Urinary bladder (tissue), 4 donors: ENCODE data around the gene SHMT2. TPM values are rescaled to one million over a fixed set of nuclear protein-coding genes. Genes with fewer than 3 reads are reported as not detected.
A peak's percentile ranks its signal among the peaks of the same experiment; 100 is the strongest.

Experiments used
- DNase-seq: peaks from one replicate; pipeline ENCODE4 v3.0.0-alpha.2; 2015; ENCODE audit errors: extremely low spot score
- H3K27ac ChIP-seq: one replicate; pipeline ENCODE4 v1.5.1; 2013; ENCODE audit warnings: low read depth, mild to moderate bottlenecking, moderate library complexity
- H3K36me3 ChIP-seq: one replicate; pipeline ENCODE4 v1.6.1; 2013; ENCODE audit warnings: mild to moderate bottlenecking, moderate library complexity; ENCODE audit not compliant: insufficient read depth
- H3K4me1 ChIP-seq: one replicate; pipeline ENCODE4 v1.6.1; 2013; ENCODE audit warnings: mild to moderate bottlenecking, moderate library complexity; ENCODE audit not compliant: insufficient read depth
- H3K4me3 ChIP-seq: one replicate; pipeline ENCODE4 v1.5.1; 2013; ENCODE audit warnings: low read depth, low read length
- WGBS: extraction: QIAGEN DNeasy Blood & Tissue Kit; methylation state at CpG from one replicate; pipeline ENCODE4 v1.1.7; 2013; 5-methylcytosine and 5-hydroxymethylcytosine counted together
- polyA plus RNA-seq: library from polyadenylated mRNA; stranded (reverse); fragments of 200-250 nt; gene quantifications from one replicate; pipeline ENCODE4 v1.2.3, GENCODE V29; 2013
- total RNA-seq: library from RNA; depleted of rRNA; stranded (reverse); fragments of >200 nt; gene quantifications from one replicate; pipeline ENCODE4 v1.2.3, GENCODE V29; 2014
- donor health status: healthy with polysubstance abuse.
- donor health status: healthy.

Gene SHMT2
- total and polyA plus RNA-seq, 2 donors: 62.8 to 69.8 TPM

- DNase-seq: no peak
- Histone ChIP-seq H3K36me3 (no peaks in the 10 kb centered on the region), H3K4me1 (no peaks in the 10 kb centered on the region), H3K4me3 (no peak overlapping the region), H3K27ac (no peak overlapping the region)
- 17% methylated on average over 24 of the region's 24 CpGs for WGBS
These were observed 8.2 kb upstream of the SHMT2 start for GRCh38 chr12:57221169-57221917.

GRCh38 chr12:57222286-57223190 lies 7.0 kb upstream of the SHMT2 start:
- 35% methylated on average over 13 of the region's 13 CpGs for WGBS
- no peaks in the 10 kb centered on the region for H3K4me1 ChIP-seq
- no peak overlapping the region for H3K4me3 ChIP-seq
- no peaks in the 10 kb centered on the region for H3K36me3 ChIP-seq
- H3K27ac ChIP-seq: no peak overlapping the region
- no peak for DNase-seq

GRCh38 chr12:57223191-57224165 lies 6.0 kb upstream of the SHMT2 start:
- H3K36me3 ChIP-seq: no peaks in the 10 kb centered on the region
- no peak overlapping the region for H3K4me3 ChIP-seq
- DNase-seq: no peak
- no peak overlapping the region for H3K27ac ChIP-seq
- H3K4me1 ChIP-seq: no peaks in the 10 kb centered on the region
- 64% methylated on average over 22 of the region's 22 CpGs for WGBS

- H3K27ac ChIP-seq: no peak overlapping the region
- 44% methylated on average over 30 of the region's 30 CpGs for WGBS
- no peak overlapping the region for H3K4me3 ChIP-seq
- no peak for DNase-seq
- no peaks in the 10 kb centered on the region for H3K36me3 ChIP-seq
- H3K4me1 ChIP-seq: no peaks in the 10 kb centered on the region
These were observed 5.1 kb upstream of the SHMT2 start for GRCh38 chr12:57224278-57224972.

GRCh38 chr12:57224973-57225679 lies 4.4 kb upstream of the SHMT2 start:
- H3K4me1 ChIP-seq: no peaks in the 10 kb centered on the region
- WGBS: 8% methylated on average over 61 of the region's 61 CpGs
- DNase-seq: no peak
- no peaks in the 10 kb centered on the region for H3K36me3 ChIP-seq
- H3K27ac ChIP-seq: no peak overlapping the region
- H3K4me3 ChIP-seq: no peak overlapping the region

- WGBS: 40% methylated on average over 18 of the region's 18 CpGs
- H3K4me1 ChIP-seq: no peaks in the 10 kb centered on the region
- no peak overlapping the region for H3K4me3 ChIP-seq
- H3K27ac ChIP-seq: no peak overlapping the region
- no peaks in the 10 kb centered on the region for H3K36me3 ChIP-seq
- DNase-seq: no peak
These were observed 3.8 kb upstream of the SHMT2 start for GRCh38 chr12:57225680-57226210.

GRCh38 chr12:57226588-57227314 lies 2.8 kb upstream of the SHMT2 start:
- H3K4me1 ChIP-seq: no peaks in the 10 kb centered on the region
- no peak overlapping the region for H3K4me3 ChIP-seq
- 13% methylated on average over 35 of the region's 35 CpGs for WGBS
- no peak overlapping the region for H3K27ac ChIP-seq
- DNase-seq: no peak
- H3K36me3 ChIP-seq: no peaks in the 10 kb centered on the region

- no peaks in the 10 kb centered on the region for H3K36me3 ChIP-seq
- no peak for DNase-seq
- no peak overlapping the region for H3K4me3 ChIP-seq
These were observed 2.0 kb upstream of the SHMT2 start for GRCh38 chr12:57227315-57228115.

GRCh38 chr12:57229046-57229633 lies 371 bp upstream of the SHMT2 start:
- WGBS: 15% methylated on average over 9 of the region's 9 CpGs
- no peak overlapping the region for H3K27ac ChIP-seq

More at GRCh38 chr12:57227315-57228115, 2.0 kb upstream of the SHMT2 start:
- Histone ChIP-seq H3K4me1 (no peaks in the 10 kb centered on the region), H3K27ac (no peak overlapping the region)
- 51% methylated on average over 8 of the region's 8 CpGs for WGBS

GRCh38 chr12:57230381-57231155 lies 1.1 kb downstream of the SHMT2 start:
- H3K4me3 ChIP-seq: peak overlapping the region; percentile 57
- WGBS: 43% methylated on average over 10 of the region's 10 CpGs
- no peak for DNase-seq
- peaks cover 3% of the 10 kb centered on the region for H3K36me3 ChIP-seq
- H3K27ac ChIP-seq: no peak overlapping the region
- H3K4me1 ChIP-seq: no peaks in the 10 kb centered on the region

More at GRCh38 chr12:57229046-57229633, 371 bp upstream of the SHMT2 start:
- Histone ChIP-seq H3K4me1 (no peaks in the 10 kb centered on the region), H3K4me3 (no peak overlapping the region), H3K36me3 (peaks cover 3% of the 10 kb centered on the region)
- DNase-seq: no peak
